Measurements from ENCODE around the gene STMN3.

STMN3 gene

DNA sequence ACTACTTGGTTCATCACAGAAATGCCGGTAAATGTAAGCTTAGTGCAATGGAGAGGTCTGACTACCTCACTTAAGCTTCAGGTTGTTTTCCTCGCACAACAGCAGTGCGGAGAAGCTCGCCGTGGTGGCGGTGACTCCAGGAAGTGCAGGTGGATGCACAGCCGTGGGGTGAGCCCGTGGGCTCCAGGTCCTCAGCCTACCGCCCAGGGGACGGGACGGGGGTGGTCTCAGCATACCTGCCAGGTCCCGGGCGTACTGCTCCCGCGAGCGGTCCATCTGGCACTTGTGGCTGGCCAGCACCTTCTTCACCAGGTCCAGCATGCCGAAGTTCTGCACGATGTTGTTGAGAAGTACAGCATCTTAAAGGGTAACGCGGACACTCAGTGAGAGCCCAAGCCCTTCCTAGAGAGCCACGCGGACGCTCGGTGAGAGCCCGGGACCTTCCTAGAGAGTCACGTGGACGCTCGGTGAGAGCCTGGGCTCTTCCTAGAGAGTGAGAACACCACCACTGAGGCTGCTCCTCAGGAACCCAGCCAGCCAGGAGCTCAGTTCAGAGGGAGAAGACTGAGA is 61.4 kb downstream of the STMN3 start:
- no peak overlapping the region for H3K27ac ChIP-seq
- TF ChIP-seq ZFX (IDR thresholded peaks at IDR 0.05) (no peak), CTCF (conservative IDR thresholded peaks at IDR 0.05) (no peak)

GRCh38 chr20:63591147-63591533 is 62.1 kb downstream of the STMN3 start:
- TF ChIP-seq CTCF (conservative IDR thresholded peaks at IDR 0.05) (no peak), ZFX (IDR thresholded peaks at IDR 0.05) (no peak)
- H3K27ac ChIP-seq: peak overlapping the region; percentile 95

DNA sequence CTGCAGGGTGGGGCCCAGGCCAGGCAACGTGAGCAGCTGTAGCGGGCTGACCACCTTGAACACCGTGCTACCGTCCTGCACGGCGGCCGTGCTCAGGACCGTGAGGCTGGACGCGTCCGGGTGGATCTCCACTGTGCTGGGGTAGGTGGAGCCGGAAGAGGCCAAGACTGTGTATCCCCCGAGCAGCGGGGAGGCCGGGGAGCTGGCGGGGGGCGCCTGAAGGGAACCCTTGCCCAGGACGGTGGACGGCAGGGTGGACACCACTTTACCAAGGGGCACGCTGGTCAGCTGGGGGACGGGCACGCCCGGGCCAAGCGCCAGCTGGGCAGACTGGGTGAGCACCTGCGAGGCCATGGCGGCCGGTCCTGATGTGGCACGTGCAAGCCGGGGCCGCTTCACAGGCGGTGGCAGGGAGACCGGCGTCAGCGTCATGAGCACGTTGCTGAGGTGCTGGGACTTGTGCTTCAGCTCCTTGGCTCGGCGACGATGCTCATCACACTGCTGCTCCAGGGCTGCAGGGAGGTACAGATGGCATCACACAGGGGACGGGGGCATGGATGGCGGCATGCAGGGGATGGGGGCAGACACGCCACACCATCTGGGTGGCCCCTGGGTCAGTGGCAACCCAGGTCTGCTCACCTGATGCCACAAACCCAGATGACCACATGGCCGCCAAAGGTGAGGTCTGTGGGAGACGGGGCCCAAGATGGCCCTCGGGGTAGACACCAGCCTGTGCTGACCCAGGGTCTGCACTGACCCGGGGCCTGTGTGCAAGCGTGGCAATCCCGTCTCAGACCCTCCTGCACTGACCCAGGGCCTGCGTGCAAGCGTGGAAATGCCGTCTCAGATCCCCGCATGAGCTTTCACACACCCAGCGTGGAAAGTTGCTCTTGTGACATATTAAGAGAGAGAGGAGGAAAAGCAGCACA is 62.7 kb downstream of the STMN3 start:
- peak overlapping the region; percentile 95 for H3K27ac ChIP-seq
- TF ChIP-seq ZFX (IDR thresholded peaks at IDR 0.05) (peak; percentile 70; the same call in 1 of the 2 replicates), CTCF (conservative IDR thresholded peaks at IDR 0.05) (no peak)
